Measurements from ENCODE around the gene TMEM179.

Gene TMEM179

DNA sequence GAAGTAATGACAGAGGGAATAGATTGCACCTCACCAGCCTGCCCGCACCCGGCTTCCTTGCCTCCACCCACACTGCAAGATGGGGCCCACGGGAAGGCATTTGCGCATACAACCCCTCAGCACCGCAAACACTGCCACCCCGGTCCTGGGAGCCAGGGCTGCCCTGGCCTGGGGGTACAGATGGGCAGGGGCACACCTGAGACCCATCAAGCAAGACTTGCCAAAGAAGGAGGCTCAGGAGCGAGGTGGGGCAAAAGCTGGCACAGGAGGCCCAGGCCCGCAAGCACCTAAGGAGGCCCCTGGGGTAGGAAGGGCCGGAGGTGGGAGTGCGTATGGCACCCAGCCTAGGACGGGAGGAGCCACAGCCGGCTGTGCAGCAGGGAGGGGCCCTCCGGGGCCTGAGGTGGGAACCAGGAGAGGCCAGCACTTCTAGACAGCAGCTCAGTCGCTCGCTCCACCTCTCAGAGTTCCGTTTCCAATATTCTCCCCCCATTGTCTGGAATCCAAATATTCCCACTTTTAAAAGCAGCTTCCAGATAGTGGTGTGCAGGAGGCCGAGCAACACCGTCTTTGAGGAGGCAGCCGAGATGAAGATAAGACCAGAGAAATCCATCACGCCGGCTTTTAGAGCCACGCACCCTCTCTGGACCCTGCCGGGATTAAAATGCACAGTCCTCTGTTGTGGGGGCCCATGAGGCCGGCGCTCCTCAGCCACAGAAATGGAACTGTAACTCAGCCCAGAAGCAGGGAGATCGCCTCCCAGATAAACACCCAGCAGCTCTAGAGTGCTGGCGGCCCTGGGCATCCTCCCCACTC lies 37.2 kb downstream of the TMEM179 start:
- no peak for ATAC-seq

DNA sequence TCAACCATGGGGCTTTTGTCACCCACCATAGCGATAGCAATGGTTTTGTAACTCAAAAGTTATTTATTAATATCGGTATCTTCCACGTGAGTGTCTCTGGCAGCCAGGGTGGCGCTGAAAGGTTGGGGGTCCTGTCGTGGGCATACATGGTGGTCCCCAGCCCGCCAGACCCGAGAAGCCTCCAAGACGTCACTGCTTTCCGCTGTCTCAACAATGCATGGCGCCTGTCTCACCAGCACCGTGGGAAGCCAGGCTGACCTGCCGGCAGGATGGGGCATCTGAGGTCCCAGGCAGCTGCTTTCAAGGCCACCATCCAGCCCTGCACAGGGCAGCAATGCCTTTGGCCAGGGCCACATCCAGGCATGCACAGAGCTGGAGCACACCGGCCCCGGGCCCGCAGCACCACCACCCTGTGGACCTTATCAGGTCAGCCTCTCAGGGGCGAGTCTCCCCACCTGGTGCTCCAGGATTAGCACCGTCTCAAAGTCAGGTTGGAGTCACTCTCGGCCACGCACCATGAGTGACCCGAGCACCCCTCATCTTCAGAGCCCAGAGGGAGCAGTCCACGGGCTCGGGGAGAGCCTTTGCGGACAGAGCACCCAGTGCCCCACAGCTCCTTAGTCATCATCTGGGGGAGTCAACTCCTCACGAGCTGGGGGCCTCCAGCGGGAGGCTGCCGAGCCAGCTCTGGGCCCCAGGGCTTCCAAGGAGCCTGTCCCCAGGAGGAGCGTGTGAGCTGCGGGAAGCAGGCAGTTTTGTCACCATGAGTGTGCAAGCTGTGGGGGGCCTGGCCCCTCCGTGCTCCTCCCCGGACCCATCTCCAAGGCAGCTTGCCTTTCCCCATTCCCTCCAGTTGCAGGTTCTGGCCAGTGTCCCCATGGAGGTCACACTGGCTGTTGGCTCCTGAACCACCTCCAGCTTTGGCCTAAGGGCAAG lies 39.6 kb downstream of the TMEM179 start:
- ATAC-seq, result no peak

DNA sequence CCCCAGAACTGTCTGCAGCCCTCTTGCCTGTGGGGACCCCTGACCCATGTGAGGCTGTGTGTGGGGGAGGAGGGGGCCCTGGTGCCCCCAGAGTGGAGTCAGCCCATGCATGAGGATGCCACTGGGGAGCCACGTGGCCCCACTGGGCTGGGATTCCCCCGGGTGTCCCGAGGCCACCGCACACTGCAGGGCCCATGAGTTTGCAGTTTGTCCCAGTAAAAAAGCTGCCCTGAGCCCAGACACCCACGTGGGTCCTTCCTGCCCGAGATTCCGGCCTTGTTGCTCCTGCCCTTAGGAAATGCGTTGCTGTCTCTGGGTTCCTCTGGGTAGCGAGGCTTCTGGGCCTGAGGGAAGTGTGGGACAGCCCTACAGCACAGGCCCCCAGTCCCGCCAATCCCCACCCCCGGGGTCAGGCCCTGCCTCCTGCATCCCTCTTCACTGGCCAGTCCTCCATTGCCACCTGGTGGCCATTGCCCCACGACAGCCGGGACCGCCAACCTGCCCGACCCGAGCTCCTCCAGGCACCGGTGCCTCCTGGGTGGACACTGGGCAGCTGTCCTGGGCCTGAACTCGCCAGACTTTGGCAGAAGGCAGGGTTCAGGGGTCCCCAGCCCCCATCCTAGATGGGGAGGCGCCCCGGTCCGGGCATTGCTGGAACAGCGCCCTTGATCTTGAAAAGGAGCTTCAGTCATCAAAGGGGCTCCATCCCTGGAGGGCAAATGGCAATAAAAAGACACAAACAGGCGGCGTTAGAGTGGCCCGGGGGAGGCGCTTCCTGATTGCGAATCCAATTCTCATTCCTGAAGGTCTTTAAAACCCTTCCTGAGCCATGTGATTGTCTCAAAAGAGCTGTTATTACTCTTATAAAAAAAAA lies 40.6 kb downstream of the TMEM179 start:
- peak in 1 of 2 donors; percentile 67 for ATAC-seq

DNA sequence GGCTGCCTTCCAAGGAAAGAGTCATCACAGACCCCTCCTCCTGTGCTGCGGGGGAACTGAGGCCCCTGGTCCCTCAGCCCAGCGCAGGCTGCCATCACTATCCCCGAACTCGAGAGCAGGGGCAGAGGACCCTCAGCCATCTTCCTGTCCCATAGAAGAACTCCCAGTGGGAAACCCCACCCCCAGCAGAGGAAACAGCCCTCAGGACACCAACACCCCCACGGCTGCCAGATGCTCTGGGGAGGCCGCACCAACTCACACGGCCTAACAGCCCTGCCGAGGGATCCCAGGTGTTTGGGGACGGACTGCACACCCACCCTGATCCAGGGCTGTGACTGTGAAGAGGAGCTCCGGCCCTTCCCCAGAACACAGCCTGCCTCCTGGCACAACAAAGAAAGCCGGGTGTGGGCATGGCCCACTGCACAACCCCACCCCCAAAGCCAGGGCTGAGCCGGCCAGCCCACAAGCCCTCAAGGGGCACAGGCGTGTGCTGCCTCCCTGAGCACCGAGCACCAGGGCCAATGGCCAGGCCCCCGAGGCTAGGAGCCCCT lies 41.3 kb downstream of the TMEM179 start:
- ATAC-seq, result no peak

DNA sequence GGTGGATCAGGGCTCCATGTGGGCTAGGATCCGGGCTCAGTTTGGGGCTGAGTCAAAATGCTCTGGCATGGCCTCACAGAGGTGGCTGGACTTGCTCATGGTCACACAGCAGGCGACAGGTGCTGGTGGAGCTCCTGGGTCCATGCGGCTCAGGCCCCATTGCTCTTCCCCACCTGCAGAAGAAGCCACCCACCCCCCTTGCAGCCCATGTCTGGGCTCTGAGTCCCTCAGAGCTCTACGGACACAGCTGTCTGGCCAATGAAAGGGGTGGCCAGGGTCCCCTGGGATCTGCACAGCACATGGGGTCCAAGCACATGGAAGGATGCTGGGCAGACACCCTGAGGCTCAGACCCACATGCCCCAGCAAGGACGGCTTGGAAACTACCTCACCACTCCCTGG lies 42.0 kb downstream of the TMEM179 start:
- ATAC-seq, result no peak

DNA sequence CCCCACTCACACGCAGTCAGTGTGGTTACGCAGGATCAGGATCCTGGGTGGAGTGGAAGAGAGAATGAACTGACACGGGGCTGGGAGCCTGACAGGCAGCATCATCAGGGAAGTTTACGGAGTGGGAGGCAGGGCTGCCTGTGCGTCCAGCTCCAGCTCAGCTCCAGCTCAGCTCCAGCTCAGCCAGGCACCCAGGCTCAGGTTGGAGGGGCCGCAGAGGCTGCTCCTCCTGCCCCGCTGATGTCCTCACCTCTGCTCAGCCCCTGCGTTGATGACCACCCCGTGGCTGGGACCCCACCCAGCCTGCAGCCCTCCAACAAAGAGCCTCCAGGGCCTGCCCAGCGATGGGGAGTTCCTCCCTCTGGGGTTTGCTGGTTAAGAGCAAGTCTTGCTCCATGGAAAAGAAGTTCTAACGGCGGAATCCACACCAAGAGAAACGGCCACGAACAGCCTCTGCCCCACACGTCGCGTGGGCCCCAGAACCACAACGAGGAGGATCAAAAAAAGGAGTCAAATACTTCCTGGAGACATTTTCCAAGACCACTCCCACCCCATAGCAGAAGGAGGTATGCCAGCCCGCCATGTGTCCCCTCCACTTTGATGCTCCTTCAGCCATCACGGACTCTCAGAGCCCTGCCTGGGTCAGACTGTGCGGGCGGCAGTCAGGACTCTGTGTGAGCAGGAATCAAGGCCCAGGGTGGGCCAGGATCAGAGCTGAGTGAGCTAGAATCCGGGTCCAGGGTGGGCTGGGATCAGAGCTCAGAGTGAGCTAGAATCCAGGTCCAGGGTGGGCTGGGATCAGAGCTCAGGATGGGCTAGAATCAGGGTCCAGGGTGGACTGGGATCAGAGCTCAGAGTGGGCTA lies 42.7 kb downstream of the TMEM179 start:
- no peak for ATAC-seq

DNA sequence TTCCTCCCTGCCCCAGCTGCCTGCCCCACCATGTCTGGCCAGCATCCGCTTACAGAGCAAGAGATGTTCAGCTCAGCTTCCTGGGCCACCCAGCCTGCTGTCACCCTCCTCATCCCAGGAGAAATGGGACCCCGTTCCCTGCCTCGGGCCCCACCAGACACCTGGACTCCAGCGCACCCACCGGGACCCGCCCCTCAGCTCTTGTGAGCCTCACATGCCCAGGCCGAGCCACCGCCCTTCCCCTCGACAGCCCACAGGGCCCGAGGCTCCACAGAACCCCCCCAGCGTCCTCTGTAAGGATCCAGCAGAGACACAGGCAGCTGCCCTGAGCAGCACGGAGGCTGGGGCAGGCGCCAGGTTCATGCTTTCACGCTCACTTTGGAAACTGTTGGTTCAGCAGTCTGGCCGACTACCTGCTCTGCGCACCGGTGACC lies 43.4 kb downstream of the TMEM179 start:
- no peak for ATAC-seq

DNA sequence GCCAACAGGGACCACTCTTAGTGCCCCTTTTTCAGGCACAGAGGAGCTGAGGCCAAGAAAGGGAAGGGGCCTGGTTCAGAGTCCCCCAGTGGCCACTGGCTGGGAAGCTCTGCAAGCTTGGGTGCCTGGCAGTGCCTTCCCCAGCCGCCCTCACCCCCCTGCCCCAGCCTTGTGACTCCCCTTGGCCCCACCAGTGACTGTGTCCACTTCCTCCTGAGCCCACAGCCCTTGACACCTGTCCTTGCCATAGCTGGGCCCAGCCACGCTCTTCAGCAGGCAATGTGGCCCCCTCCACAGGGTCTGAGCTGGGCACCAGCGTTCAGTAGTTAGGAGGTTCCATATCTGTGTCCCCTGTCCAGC lies 44.0 kb downstream of the TMEM179 start:
- ATAC-seq, result no peak

DNA sequence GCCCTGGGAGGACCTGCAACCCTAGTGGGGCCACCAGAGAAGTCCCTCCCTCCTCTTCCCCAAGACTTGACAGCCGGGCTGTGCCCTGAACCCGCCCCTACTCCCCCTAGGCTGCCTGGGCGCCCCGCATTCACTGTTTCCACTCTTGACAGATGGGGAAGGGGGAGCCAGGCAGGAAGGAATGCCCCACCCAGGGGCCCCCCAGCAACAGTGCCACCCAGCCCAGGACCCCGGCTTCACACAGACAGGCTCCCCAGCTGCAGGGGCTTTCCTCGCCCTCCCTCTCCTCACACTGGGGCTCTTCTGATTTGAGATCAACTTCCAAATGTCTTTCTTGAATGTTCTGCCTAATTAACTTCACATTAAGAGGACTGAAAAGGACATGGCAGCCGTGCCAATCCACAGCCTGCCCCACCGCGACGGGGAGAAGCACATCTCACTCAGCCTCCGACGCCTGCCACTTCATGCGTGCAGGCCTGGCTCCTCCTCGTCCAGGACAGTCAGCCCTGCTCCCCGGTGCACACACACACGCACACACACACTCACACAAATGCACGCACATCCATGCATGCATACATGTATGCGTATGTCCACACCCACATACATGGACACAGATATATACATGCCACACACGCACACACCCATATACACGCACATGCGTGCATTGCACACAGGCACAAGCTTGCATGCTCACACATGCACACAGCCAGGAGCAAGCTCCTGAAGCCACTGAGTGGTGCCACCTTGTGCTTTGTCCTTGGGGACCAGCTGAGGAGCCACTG lies 44.6 kb downstream of the TMEM179 start:
- ATAC-seq, result no peak

DNA sequence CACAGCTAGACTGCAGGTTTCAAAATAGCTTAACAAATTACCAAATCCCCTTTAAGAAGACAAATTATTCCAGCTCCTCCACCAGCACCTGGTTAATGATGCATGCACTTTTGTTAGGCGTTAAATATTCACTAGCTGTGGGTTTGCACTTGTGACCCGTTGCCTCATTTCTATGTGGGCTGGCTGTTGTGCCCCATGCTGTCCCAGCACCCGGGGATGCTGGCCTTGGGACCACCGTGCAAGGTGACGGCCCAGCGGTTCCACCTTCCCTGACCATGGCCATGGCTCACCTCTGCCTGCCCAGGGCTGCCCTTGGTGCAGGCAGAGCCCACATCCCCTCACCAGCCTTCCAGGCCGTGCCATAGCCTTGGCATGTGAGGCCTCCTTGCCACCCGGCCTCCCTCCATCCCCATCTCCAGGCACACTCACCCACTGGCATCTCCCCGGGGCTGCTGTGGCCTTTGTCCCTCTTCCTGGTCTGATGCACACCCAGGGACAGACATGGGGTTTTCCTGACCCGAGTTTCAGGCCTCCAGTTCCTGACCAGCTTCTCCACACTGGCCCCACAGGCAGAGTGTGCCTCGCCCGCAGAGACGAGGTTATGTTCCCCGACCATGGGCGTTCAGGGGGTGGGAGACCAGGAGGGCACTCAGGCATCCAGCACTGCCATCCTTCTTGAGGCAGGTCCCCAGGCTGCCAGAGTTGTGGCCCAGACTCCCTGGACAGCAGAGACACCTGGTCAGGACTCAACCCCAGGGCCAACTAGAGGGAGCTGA lies 45.4 kb downstream of the TMEM179 start:
- no peak for ATAC-seq

DNA sequence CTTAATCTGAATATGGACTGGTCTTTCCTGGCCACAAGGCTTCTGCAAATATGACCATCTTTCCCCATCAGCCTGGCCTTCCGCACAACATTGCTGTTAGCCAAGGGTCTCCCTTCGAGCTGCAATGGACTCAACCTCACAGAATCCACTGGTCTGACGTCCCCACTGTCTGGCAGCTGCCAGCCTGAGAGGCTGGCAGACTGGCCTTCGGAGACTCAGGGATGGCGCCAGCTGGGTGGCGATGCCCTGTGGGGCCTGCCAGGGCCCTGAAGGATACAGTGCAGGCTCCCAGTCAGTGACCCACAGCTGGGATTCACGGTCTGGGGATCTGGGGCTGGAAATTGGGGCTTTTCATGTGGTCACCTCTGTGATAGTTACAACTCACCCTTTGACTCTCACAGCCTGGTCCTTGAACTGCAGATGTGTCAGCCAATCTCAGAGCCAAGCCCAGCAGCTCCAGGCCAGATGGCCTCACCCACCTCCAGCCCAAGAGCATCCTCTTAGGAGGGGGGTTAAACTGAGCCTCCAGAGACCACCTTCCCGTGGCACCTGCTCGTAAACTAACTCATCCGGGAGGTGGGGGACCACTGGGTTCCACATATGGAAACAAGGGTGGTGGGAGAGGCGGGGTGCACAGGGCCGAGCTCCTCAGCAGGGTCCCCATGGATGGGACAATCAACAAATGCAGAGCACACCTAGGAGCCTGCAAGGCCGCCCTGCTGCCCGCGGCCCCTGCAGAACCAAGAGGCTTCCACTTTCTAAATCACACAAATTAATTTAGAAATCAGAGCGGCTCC lies 46.1 kb downstream of the TMEM179 start:
- ATAC-seq, result no peak

DNA sequence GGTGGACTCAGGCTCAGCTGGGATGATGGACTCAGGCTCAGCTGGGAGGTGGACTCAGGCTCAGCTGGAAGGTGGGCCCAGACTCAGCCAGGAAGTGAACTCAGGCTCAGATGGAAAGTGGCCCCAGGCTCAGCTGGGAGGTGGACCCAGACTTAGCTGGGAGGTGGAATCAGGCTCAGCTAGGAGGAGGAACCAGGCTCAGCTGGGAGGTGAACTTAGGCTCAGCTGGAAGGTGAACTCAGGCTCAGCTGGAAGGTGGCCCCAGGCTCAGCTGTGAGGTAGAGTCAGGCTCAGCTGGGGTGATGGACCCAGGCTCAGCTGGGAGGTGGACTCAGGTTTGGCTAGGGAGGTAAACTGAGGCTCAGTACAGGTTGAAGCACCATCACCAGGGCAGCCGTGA lies 46.8 kb downstream of the TMEM179 start:
- no peak for ATAC-seq

DNA sequence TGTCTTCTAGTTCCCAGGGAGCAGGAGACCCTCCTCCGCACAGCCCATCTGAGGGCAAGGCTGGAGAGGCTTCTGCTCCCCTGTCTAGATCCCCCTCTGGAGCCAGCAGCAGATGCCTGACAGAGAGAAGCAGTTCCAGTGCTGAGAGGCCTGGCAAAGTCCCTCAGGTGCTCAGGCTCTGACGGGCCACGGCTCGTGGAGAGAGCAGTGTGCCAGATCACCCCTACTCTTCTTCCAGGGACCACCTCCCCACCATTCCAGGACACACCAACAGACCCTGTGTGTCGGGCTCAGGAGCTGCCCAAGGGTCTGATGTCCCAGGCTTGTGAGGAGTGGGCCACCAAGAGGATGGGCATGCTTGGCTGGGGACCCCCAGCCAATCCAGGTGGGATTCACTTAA lies 47.5 kb downstream of the TMEM179 start:
- no peak for ATAC-seq

DNA sequence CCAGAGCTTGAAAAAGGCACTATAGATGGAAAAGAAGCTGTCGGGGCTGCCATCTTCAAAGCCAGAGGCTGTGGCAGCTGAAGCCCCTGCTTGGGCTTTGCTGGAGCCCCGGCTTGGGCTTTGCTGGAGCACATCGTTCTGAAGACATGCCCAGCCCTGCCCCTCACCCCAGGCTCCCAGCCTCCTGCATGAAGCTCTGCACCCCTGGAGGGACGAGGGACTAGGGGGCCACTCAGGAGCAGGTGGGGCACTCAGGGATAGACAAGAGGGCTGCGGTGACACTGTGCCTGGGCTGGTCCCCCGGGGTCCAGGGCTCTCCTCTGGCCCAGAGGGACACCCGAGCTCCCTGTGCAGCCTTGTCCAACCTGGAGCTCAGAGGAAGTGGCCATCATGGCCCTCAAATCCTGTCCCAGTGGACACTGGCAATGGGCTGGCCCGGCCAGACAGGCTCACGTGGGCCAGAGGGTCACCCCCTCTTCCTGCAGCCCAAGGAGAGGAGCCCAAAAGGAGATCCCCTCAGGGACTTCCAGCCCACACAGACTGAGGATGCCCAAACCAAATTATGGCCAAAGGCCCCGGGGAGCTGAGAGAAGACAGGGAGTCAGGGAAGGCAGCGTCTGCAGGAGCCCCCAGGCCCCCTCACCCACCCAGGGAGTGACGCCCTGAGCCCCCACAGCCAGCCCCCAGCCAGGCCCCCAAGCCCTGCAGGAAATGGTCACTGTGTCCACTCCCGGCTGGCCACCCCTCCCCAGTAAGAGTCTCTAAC lies 48.1 kb downstream of the TMEM179 start:
- ATAC-seq, result no peak

DNA sequence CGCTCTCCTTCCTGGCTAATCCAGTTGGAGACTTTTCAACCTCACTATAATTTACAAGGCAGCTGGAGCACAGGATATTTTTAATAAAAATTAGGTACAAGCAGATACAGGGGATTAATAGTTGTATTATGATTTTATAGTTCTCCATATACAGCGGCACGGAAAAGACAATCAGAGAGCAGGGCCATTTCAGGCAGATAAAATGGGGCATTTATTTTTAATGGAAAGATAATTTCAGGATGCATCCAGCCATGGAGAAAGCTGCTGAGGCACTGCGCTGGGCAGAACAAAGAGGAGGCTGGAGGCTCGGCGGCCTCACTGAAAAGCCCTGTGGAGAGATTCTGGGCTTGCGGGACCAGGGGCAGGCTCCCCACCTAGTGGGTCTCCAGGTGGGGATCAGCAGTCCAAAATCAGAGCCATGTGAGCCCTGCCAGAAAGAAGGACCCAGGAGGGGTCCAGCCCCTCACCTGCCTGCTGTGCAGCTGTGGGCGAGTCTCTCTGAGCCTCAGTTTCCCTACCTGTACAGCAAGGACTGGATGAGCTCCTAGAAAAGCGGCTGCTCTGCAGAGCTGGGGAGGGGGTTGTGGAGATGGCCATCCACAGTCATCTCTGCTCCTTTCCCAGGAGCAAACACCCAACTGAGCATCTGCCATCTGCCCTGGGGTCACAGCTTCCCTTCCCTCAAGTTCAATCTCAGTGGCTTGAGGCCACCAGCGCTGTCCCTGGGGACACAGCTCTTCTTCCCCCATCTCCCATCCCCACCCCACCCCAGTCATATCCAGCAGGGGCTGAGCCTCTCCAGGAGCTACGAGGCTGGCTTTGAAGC lies 48.9 kb downstream of the TMEM179 start:
- ATAC-seq, result no peak

DNA sequence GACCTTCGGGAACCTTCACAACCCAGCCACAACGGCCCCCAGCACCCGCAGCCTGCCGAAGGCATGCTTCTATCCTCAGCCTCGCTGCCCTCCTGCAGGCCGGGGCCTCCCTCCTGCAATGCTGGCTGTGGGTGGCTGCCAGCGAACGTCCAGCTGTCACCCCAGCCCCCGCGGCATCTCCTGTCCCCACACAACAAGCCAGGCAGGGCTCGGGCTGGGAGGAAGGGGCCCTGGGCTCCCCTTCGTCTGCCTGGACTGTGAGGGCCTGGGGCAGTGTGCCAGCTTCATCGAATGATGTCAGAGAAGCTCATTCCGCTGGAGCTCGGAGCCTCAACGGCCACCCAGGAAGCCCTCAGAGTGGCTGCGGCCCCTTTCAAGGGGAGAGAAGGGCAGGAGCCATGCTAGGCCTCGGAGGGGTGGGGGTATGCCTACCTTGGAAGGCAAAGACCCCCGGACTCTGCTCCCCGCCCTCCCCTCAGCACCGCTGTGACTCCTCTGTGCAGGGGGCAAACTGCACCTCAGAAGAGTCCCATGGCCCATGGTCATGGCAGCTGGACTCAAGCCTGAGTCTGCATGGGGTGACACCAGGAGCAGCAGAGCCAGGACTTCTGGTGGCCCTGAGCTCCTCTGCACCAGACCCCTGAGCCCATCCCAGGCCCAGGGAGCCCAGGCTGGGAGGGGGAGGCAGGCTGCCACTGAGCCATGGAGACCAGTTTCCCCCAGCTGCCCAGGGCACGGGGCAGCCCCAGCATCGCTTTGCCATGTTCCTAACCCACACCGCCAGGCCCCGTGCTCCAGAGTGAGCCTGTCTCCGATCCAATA lies 49.8 kb downstream of the TMEM179 start:
- no peak for ATAC-seq

Measured in activated CD4-positive, CD25-positive, alpha-beta regulatory T cell treated with anti-CD3 and anti-CD28 coated beads, Interleukin-2, amount 50 U/mL, for 24 hours (primary cell).